ENCODE data around the gene OGT. TPM values are rescaled to one million over a fixed set of nuclear protein-coding genes. Genes with fewer than 3 reads are reported as not detected.
"Not testable (repeated sequence)": the region's sequence is repeated elsewhere in the genome, so short reads cannot be mapped to it uniquely, and the experiment has no call there.

Gene OGT
- total and polyA plus RNA-seq, 2 experiments from 2014 or later = 37.3 to 159 TPM

GRCh38 chrX:71496476-71496875 is 36.4 kb upstream of the OGT start:
- no peak for DNase-seq (ENCODE audit: low read depth in 1 of 2, low spot score in 1 of 2)
- no peaks in the 10 kb centered on the region for H3K4me1 ChIP-seq (ENCODE audit: low read depth)
- no peak for TF ChIP-seq CTCF (IDR thresholded peaks at IDR 0.05; ENCODE audit: low read depth, low read length)
- peaks cover 10% of the 10 kb centered on the region for H3K27me3 ChIP-seq
- H3K27ac ChIP-seq = no peak overlapping the region
- H3K36me3 ChIP-seq = no peaks in the 10 kb centered on the region
- H3K4me3 ChIP-seq = no peak overlapping the region
- no peaks in the 10 kb centered on the region for H3K9me3 ChIP-seq (ENCODE audit: low read depth)

GRCh38 chrX:71502080-71502479 is 30.8 kb upstream of the OGT start:
- DNase-seq (ENCODE audit: low read depth in 1 of 2, low spot score in 1 of 2); H3K4me1 ChIP-seq (ENCODE audit: low read depth); H3K9me3 ChIP-seq (ENCODE audit: low read depth); H3K27me3 ChIP-seq; H3K4me3 ChIP-seq; H3K27ac ChIP-seq; H3K36me3 ChIP-seq: not testable (repeated sequence)

GRCh38 chrX:71504346-71504745 is 28.6 kb upstream of the OGT start:
- no peaks in the 10 kb centered on the region for H3K36me3 ChIP-seq
- no peak overlapping the region for H3K4me3 ChIP-seq
- DNase-seq (ENCODE audit: low read depth in 1 of 2, low spot score in 1 of 2) = no peak
- H3K9me3 ChIP-seq (ENCODE audit: low read depth) = no peaks in the 10 kb centered on the region
- no peaks in the 10 kb centered on the region for H3K27me3 ChIP-seq
- H3K4me1 ChIP-seq (ENCODE audit: low read depth) = no peaks in the 10 kb centered on the region
- no peak overlapping the region for H3K27ac ChIP-seq
- no peak for TF ChIP-seq CTCF (IDR thresholded peaks at IDR 0.05; ENCODE audit: low read depth, low read length)

GRCh38 chrX:71509289-71509688 is 23.6 kb upstream of the OGT start:
- no peak for DNase-seq (ENCODE audit: low read depth in 1 of 2, low spot score in 1 of 2)
- Histone ChIP-seq H3K27me3 (no peaks in the 10 kb centered on the region), H3K36me3 (no peaks in the 10 kb centered on the region), H3K27ac (no peak overlapping the region), H3K4me1 (ENCODE audit: low read depth) (no peaks in the 10 kb centered on the region), H3K9me3 (ENCODE audit: low read depth) (no peaks in the 10 kb centered on the region), H3K4me3 (no peak overlapping the region)
- no peak for TF ChIP-seq CTCF (IDR thresholded peaks at IDR 0.05; ENCODE audit: low read depth, low read length)

- no peak overlapping the region for H3K27ac ChIP-seq
- H3K4me3 ChIP-seq = no peak overlapping the region
- no peaks in the 10 kb centered on the region for H3K4me1 ChIP-seq (ENCODE audit: low read depth)
- H3K9me3 ChIP-seq (ENCODE audit: low read depth) = no peaks in the 10 kb centered on the region
- H3K27me3 ChIP-seq = no peaks in the 10 kb centered on the region
- DNase-seq (ENCODE audit: low read depth in 1 of 2, low spot score in 1 of 2) = no peak
- H3K36me3 ChIP-seq = no peaks in the 10 kb centered on the region
- TF ChIP-seq CTCF (IDR thresholded peaks at IDR 0.05; ENCODE audit: low read depth, low read length) = no peak
These were observed 22.7 kb upstream of the OGT start for GRCh38 chrX:71510161-71510560.

GRCh38 chrX:71513731-71514130 is 19.2 kb upstream of the OGT start:
- not testable (repeated sequence) for DNase-seq (ENCODE audit: low read depth in 1 of 2, low spot score in 1 of 2); H3K4me3 ChIP-seq; H3K36me3 ChIP-seq; H3K27me3 ChIP-seq; H3K4me1 ChIP-seq (ENCODE audit: low read depth); H3K9me3 ChIP-seq (ENCODE audit: low read depth); H3K27ac ChIP-seq

Measured in cardiac muscle cell (in vitro differentiated cells and primary cell).